BE2C (cell line): ENCODE measurements around the gene PFN3.

Experiments
- DNase-seq: peaks from one replicate; pipeline ENCODE4 v3.0.0-alpha.2; 2020
- H3K27me3 ChIP-seq: fragments of 250-450 bp; sonication (Bioruptor Pico); 2 replicates; pipeline ENCODE4 v1.5.1; 2020; ENCODE audit warnings: mild to moderate bottlenecking
- H3K36me3 ChIP-seq: fragments of 250-450 bp; sonication (Bioruptor Pico); 2 replicates; pipeline ENCODE4 v1.5.1; 2020; ENCODE audit warnings: mild to moderate bottlenecking
- H3K4me1 ChIP-seq: fragments of 250-450 bp; sonication (Bioruptor Pico); 2 replicates; pipeline ENCODE4 v1.5.1; 2020
- H3K4me3 ChIP-seq: 2 replicates; pipeline ENCODE4 v1.5.1; 2011; ENCODE audit warnings: low read depth, low read length
- H3K9me3 ChIP-seq: fragments of 250-450 bp; sonication (Bioruptor Pico); 2 replicates; pipeline ENCODE4 v1.5.1; 2020
- TF ChIP-seq, protein P1 (sequence below): IDR thresholded peaks from 2 replicates; pipeline ENCODE4 v1.5.1; 2012; ENCODE audit warnings: mild to moderate bottlenecking, low read depth, low read length

PFN3 gene

DNA sequence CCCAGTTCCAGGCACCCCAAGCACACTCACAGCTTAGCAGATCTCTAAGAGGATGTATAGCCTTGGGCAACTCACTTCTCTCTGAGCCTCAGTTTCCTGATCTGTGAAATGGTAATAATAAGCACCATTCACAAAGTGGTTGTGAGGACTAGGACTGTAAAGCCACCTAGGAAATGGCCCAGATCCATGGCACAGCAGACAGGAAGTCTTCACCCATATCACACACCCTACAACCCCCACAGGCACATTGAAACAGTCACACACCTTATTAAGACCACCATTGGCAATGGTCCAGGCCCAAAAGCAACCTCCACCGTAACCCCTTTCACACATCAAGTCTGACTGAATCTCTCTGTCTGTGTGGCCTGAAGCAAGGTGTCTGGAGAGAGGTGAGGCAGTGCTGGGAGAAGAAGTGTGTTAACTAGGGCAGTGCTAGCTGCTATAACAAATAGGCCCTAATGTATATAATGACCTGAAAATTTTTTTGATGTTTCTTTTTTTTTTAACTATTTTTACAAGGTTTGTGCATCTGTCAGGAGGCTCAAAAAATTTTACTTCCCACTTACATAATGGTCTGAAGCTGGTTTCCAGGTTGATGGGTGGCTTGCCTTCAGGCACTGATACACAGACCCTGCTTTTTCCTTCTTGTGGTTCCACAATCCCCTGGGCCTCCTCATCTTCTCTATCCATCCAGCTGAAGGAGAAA, 45.1 kb downstream of the PFN3 start:
- TF ChIP-seq, protein P1, sequence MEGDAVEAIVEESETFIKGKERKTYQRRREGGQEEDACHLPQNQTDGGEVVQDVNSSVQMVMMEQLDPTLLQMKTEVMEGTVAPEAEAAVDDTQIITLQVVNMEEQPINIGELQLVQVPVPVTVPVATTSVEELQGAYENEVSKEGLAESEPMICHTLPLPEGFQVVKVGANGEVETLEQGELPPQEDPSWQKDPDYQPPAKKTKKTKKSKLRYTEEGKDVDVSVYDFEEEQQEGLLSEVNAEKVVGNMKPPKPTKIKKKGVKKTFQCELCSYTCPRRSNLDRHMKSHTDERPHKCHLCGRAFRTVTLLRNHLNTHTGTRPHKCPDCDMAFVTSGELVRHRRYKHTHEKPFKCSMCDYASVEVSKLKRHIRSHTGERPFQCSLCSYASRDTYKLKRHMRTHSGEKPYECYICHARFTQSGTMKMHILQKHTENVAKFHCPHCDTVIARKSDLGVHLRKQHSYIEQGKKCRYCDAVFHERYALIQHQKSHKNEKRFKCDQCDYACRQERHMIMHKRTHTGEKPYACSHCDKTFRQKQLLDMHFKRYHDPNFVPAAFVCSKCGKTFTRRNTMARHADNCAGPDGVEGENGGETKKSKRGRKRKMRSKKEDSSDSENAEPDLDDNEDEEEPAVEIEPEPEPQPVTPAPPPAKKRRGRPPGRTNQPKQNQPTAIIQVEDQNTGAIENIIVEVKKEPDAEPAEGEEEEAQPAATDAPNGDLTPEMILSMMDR = no peak
- Histone ChIP-seq H3K4me3 (no peak overlapping the region), H3K36me3 (no peaks in the 10 kb centered on the region), H3K9me3 (no peaks in the 10 kb centered on the region; the same call in 1 of the 2 replicates), H3K4me1 (peaks cover 2% of the 10 kb centered on the region; the same call in 1 of the 2 replicates), H3K27me3 (no peaks in the 10 kb centered on the region)
- no peak for DNase-seq

DNA sequence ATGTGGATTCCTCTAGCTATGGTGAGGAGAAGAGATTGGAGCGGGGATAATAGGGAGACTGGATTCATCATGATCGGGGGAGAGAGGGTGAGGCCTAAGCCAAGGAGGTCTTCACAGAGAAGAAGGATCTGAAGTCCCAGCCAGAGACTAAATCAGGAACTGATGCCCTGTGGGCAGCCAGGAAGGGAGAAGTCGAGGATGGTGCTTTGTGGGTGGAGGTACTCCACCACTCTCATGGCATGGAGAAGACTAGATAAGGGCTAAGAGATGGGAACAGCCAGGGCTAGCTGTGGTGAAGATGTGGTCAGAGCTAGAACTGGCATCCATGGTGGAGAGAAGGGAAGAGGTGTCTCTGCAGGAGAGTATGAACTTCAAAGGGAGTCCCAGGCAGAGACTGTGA, 45.8 kb downstream of the PFN3 start:
- no peaks in the 10 kb centered on the region for H3K27me3 ChIP-seq
- H3K36me3 ChIP-seq = peaks cover 5% of the 10 kb centered on the region; the same call in 1 of the 2 replicates
- TF ChIP-seq, protein P1 = no peak
- no peak for DNase-seq
- H3K9me3 ChIP-seq = no peaks in the 10 kb centered on the region; the same call in 1 of the 2 replicates
- peaks cover 2% of the 10 kb centered on the region; the same call in 1 of the 2 replicates for H3K4me1 ChIP-seq
- no peak overlapping the region for H3K4me3 ChIP-seq

DNA sequence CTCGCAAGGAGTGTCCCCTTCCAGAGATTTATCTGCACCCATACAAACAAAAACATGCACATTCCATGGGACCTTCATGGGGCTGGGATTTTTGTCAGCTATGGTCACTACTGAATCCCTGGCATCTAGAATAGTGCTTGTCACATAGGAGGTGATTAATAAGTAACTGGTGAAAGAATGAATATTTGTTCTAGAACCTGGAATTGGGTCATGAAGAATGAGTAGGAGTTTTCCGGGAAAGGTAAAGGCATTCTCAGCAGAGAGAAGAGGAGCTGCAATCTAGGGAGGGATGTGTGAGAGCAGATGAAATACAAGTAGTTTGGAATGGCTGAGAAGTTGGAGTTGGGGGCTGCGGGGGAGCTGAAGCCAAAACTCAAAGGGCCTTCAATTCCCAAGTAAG, 46.2 kb downstream of the PFN3 start:
- H3K4me1 ChIP-seq = peaks cover 2% of the 10 kb centered on the region; the same call in 1 of the 2 replicates
- no peaks in the 10 kb centered on the region for H3K27me3 ChIP-seq
- DNase-seq = no peak
- H3K4me3 ChIP-seq = no peak overlapping the region
- TF ChIP-seq, protein P1 = no peak
- peaks cover 6% of the 10 kb centered on the region; the same call in 1 of the 2 replicates for H3K36me3 ChIP-seq
- H3K9me3 ChIP-seq = no peaks in the 10 kb centered on the region; the same call in 1 of the 2 replicates

DNA sequence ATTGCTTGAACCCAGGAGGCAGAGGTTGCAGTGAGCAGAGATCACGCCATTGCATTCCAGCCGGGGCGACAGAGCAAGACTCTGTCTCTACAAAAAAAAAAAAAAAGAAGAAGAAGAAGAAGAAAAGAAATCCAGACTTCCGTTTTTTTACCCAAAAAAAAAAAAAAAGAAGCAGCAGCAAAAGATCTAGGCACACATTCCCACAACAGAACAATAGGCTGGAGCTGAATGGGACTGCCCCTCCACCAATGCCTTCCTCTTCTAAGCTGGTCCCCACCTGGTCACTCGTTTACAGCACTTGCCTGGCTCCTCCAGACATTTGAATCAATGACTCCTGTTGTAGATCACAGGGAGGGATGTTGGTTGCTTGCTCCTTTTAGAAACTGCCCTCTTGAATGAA, 47.4 kb downstream of the PFN3 start:
- no peak overlapping the region for H3K4me3 ChIP-seq
- no peaks in the 10 kb centered on the region for H3K27me3 ChIP-seq
- H3K4me1 ChIP-seq = peaks cover 2% of the 10 kb centered on the region; the same call in 1 of the 2 replicates
- no peaks in the 10 kb centered on the region; the same call in 1 of the 2 replicates for H3K9me3 ChIP-seq
- TF ChIP-seq, protein P1 = no peak
- peaks cover 6% of the 10 kb centered on the region; the same call in 1 of the 2 replicates for H3K36me3 ChIP-seq
- DNase-seq = no peak

DNA sequence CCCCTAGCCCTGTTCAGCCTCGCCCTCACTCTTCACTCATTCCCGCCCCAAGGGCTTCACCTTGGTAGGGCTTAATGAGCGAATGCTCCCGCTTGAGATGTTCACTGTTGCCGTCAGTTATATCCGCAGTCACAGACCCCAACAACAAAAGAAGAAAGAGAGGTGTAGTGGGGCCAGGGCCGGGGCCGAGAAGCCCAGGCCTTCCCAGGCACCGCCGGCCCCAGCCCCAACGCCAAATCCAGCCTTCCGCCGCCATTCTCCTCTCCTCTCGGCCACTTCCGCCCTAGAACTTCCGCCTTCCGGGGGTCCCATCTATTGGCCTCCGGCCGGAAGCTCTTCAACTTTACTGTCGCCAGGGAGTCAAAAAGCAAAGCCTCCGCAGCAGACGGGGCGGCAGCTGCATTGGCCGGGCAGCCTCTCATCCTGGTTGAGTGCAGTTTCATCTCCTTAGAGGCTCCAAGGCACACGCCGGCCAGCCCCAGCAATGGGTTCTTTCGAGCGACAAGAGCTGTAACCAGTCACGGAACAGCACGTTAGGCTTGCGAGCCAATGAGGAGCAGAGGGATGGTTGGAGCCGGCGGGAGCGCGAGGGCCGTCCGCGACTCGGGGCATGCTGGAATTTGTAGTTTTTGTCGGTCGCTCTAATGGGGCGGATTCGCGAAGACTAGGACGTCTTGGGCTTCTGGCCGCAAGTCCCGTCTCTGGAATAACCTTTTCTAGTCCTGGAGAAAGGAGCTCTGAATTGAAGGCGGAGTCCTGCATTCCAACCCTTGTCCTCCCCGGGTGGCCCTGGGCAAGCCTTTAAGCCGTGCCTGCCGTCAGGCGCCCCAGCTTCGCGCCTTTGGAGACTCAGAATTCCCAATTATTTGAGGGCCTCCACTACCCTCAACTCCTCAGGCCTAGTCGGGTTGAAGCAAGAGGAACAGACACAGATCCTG, 48.8 kb downstream of the PFN3 start, which contains the start of gene LMAN2:
Gene LMAN2 (minus strand): TSS at position 277 of the 938 bp plus-strand sequence. CDS start 21 bp downstream, at position 256.
- Histone ChIP-seq H3K9me3 (no peaks in the 10 kb centered on the region; the same call in 1 of the 2 replicates), H3K4me1 (peaks cover 2% of the 10 kb centered on the region), H3K27me3 (no peaks in the 10 kb centered on the region), H3K4me3 (peak within 1 kb of the TSS; percentile 97), H3K36me3 (peaks cover 16% of the 10 kb centered on the region; the same call in 1 of the 2 replicates)
- peak; percentile 93 for DNase-seq
- TF ChIP-seq, protein P1 = no peak
